Lower leg skin (tissue), 4 donors: ENCODE results near the gene ABCG4. TPM values are rescaled to one million over a fixed set of nuclear protein-coding genes. Genes with fewer than 3 reads are reported as not detected.

Experiments used
- DNase-seq, 2 donors: peaks; one replicate each; pipeline ENCODE4 v3.0.0-alpha.2; 2019; ENCODE audit warnings: low spot score in 2 of 2
- H3K4me3 ChIP-seq: fragments of 200-600 bp; sonication (generic); 2 replicates; pipeline ENCODE4 v1.5.1; 2017; ENCODE audit warnings: mild to moderate bottlenecking, low read depth; ENCODE audit not compliant: poor library complexity, severe bottlenecking
- CTCF ChIP-seq, 3 donors: fragments of 450-650 bp; IDR thresholded peaks; one replicate each; pipeline ENCODE4 v1.5.1; 2016; ENCODE audit warnings: antibody characterized with exemption in 3 of 3, mild to moderate bottlenecking in 3 of 3, moderate library complexity in 2 of 3
- POLR2A ChIP-seq, 2 donors: fragments of 450-650 bp; IDR thresholded peaks; one replicate each; pipeline ENCODE4 v1.6.1; 2016 to 2017; ENCODE audit warnings: antibody characterized with exemption in 2 of 2, mild to moderate bottlenecking in 1 of 2, moderate library complexity in 1 of 2
- WGBS, 2 donors: methylation state at CpG; one replicate each; pipeline ENCODE4 v1.1.5; 2018; 5-methylcytosine and 5-hydroxymethylcytosine counted together
- intact Hi-C: fragments of 100-400 bp; cut with DNase I; formaldehyde crosslinking; loops from one replicate; pipeline ENCODE4 v1.15.0; 2023; ENCODE audit warnings: low total_unique reads
- total RNA-seq, 4 donors: library from RNA; depleted of rRNA; stranded (reverse); fragments of >200 nt; gene quantifications; one replicate each; pipeline ENCODE4 v1.1.0, GENCODE V29; 2016

Gene ABCG4
- total RNA-seq, 4 donors from 2014 or later = 0.52 to 1.1 (median 0.67) TPM

DNA sequence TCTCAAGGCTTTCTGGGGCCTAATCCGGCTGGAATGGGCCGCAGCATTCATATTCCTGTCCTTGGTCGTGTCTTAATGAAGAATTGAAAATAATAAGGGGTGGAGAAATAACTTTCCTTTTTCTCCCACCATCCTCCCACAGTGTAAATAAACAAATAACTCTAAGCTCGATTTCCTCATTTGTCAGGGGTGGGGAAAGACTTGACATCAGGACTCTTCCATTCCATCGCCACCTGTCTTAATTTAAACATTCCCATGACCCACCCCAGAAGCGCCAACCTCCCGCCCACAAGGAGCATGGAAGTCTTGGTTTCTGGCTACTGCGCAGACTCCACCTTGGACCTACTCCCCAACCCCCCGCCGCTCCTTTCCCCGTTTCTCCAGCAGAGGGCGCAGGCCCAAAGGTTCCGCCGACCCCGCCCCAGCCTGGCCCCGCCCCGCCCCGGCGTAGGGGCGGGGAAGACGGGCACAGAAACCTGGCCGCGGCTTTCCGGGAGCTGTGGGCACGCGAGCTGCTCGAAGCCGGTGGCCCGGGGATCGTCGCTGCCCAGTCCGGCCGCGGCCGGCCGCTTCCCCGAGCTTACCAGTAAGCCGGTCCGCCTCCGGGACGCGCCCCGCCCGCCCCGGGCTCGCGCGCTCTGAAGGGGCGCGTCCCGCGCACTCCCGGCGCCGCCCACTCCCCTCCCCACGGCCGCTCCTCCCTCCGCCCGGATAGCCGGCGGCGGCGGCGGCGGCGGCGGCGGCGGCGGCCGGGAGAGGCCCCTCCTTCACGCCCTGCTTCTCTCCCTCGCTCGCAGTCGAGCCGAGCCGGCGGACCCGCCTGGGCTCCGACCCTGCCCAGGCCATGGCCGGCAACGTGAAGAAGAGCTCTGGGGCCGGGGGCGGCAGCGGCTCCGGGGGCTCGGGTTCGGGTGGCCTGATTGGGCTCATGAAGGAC is 57.0 kb downstream of the ABCG4 start, which contains the start of gene CBL:
Gene CBL, plus strand, starts transcription at position 766 of the 937 bp plus-strand sequence. Its CDS starts 79 bp downstream, at position 845.
- TF ChIP-seq POLR2A (IDR thresholded peaks at IDR 0.05) (no peak), CTCF (IDR thresholded peaks at IDR 0.05) (no peak)
- DNase-seq = peak; percentile 94 to 99
- intact Hi-C loops = loop anchor here (10.0 kb wide), 1 partner anchor 119 kb away; no protein-coding TSS in a partner anchor
- H3K4me3 ChIP-seq = peak within 1 kb of the TSS; percentile 99
- 0% methylated on average over 22 to 25 of the region's 88 CpGs for WGBS, 2 donors

- H3K4me3 ChIP-seq = peak overlapping the region; percentile 99
- WGBS, 2 donors = 2% methylated on average over 37 of the region's 41 CpGs
- TF ChIP-seq CTCF (IDR thresholded peaks at IDR 0.05) = no peak
- no peak for TF ChIP-seq POLR2A (IDR thresholded peaks at IDR 0.05)
- intact Hi-C loops = loop anchor here (10.0 kb wide), 1 partner anchor 118 kb away; no protein-coding TSS in a partner anchor
- peak; percentile 39 to 93 for DNase-seq
Measured at GRCh38 chr11:119206511-119207414, 57.9 kb downstream of the ABCG4 start.

DNA sequence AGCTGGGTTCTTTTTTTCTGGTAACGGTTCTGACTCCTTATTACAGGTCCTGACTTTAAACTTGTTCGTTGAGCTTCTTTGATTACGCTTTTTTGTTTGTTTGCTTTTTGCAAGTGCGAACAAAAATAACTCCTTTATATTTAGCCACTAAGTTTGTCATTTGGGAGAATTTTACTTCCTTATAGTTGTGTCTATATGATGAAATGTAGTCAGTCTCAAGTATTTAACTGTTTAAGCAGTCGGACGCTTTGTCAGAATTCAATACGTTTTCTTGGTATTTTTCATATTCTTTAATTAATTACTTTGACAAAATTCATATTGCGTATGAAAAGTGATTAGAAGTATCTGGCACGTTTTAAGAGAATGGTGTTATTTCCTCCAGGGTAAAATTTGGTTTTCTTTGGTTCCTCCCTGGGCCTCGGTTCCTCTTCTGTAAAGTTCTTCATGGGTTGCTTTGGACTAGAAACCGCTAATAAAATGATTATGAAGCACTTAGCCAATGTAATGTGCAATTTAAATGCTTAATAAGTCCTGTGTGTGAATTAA is 58.6 kb downstream of the ABCG4 start:
- intact Hi-C loops = loop anchor here (10.0 kb wide), 1 partner anchor 117 kb away; no protein-coding TSS in a partner anchor
- DNase-seq = no peak
- TF ChIP-seq POLR2A (IDR thresholded peaks at IDR 0.05) = no peak
- no peak overlapping the region for H3K4me3 ChIP-seq
- 37 to 38% methylated on average over 11 of the region's 11 CpGs for WGBS, 2 donors

- intact Hi-C loops = loop anchor here (10.0 kb wide), 1 partner anchor 116 kb away; no protein-coding TSS in a partner anchor
- DNase-seq = peak in 1 of 2 donors; percentile 76
- WGBS, 2 donors = 86 to 87% methylated on average over 7 of the region's 7 CpGs
- TF ChIP-seq POLR2A (IDR thresholded peaks at IDR 0.05) = no peak
- TF ChIP-seq CTCF (IDR thresholded peaks at IDR 0.05) = no peak
- H3K4me3 ChIP-seq = no peak overlapping the region
Measured at GRCh38 chr11:119209186-119209585, 60.3 kb downstream of the ABCG4 start.

DNA sequence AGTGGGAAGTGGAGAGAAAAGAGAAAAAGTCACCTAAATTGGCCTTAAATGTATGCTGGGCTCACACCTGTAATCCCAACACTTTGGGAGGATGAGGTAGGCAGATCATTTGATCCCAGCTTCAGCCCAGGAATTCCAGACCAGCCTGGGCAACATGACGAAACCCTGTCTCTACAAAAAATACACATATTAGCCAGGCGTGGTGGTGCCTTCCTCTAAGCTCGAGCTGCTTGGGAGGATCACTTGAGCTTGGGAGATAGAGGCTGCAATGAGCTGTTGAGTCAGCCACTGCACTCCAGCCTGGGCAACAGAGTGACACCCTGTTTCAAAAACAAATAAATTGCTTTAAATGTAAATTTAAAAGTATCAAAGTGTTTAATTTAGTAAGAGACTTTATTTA is 61.2 kb downstream of the ABCG4 start:
- no peak overlapping the region for H3K4me3 ChIP-seq
- DNase-seq = peak in 1 of 2 donors; percentile 78
- no peak for TF ChIP-seq CTCF (IDR thresholded peaks at IDR 0.05)
- no peak for TF ChIP-seq POLR2A (IDR thresholded peaks at IDR 0.05)
- 83 to 88% methylated on average over 3 of the region's 3 CpGs for WGBS, 2 donors
- intact Hi-C loops = no loop called here

Other genes with a start within 250 kb of the ABCG4 start
- 10 to 100 TPM; 34.5 to 59.4 (median 45.8) TPM for gene BCL9L, start 223.1 kb upstream of the ABCG4 start, total RNA-seq
- gene UPK2, start 192.8 kb upstream of the ABCG4 start, total RNA-seq = not detected
- not detected for gene FOXR1, start 177.3 kb upstream of the ABCG4 start, total RNA-seq
- 10 to 100 TPM; 21.2 to 66.8 (median 39.9) TPM for gene CENATAC, start 150.9 kb upstream of the ABCG4 start, total RNA-seq
- gene RPS25, start 130.7 kb upstream of the ABCG4 start, total RNA-seq = 1,000 to 10,000 TPM; 1,252 to 2,859 (median 1,930) TPM
- gene TRAPPC4, start 130.3 kb upstream of the ABCG4 start, total RNA-seq = 10 to 100 TPM; 40.3 to 53.4 (median 52.2) TPM
- gene SLC37A4, start 118.2 kb upstream of the ABCG4 start, total RNA-seq = 10 to 100 TPM; 14.0 to 25.4 (median 19.5) TPM
- 10 to 100 TPM; 21.8 to 47.0 (median 33.0) TPM for gene HYOU1, start 91.8 kb upstream of the ABCG4 start, total RNA-seq
- gene VPS11, start 81.2 kb upstream of the ABCG4 start, total RNA-seq = 10 to 100 TPM; 30.2 to 44.1 (median 41.3) TPM
- gene HMBS, start 64.2 kb upstream of the ABCG4 start, total RNA-seq = 10 to 100 TPM in 3 of 4 donors, 1 to 10 TPM in 1; 8.8 to 11.9 (median 11.1) TPM
- 10 to 100 TPM; 18.9 to 46.9 (median 27.5) TPM for gene DPAGT1, start 47.2 kb upstream of the ABCG4 start, total RNA-seq
- 10 to 100 TPM; 16.8 to 27.2 (median 22.6) TPM for gene C2CD2L, start 41.7 kb upstream of the ABCG4 start, total RNA-seq
- gene HINFP, start 27.5 kb upstream of the ABCG4 start, total RNA-seq = 10 to 100 TPM; 15.0 to 39.6 (median 31.2) TPM
- 10 to 100 TPM; 31.4 to 58.0 (median 47.1) TPM for gene NLRX1, start 19.7 kb downstream of the ABCG4 start, total RNA-seq
- gene NHERF4, start 36.4 kb downstream of the ABCG4 start, total RNA-seq = under 1 TPM in 2 of 4 donors, not detected in 2; 0.27 to 0.53 TPM
- 10 to 100 TPM; 11.7 to 14.6 (median 14.0) TPM for gene CBL, start 57.3 kb downstream of the ABCG4 start, total RNA-seq
- gene MCAM, start 168.1 kb downstream of the ABCG4 start, total RNA-seq = 100 to 1,000 TPM; 103 to 198 (median 183) TPM
- 10 to 100 TPM in 3 of 4 donors, 1 to 10 TPM in 1; 6.7 to 16.8 (median 13.1) TPM for gene RNF26, start 185.5 kb downstream of the ABCG4 start, total RNA-seq
- 10 to 100 TPM in 1 of 4 donors, 1 to 10 TPM in 3; 4.2 to 14.3 (median 8.6) TPM for gene C1QTNF5, start 191.8 kb downstream of the ABCG4 start, total RNA-seq
- not detected for gene MFRP, start 197.7 kb downstream of the ABCG4 start, total RNA-seq
- 10 to 100 TPM; 15.0 to 35.6 (median 18.1) TPM for gene USP2, start 232.6 kb downstream of the ABCG4 start, total RNA-seq